GM21786 (cell line): ENCODE measurements around the gene DNAJC11.
A peak's percentile ranks its signal among the peaks of the same experiment; 100 is the strongest.
"Not testable (repeated sequence)": the region's sequence is repeated elsewhere in the genome, so short reads cannot be mapped to it uniquely, and the experiment has no call there.

Experiments used
- ATAC-seq: cut with Tn5 transposase; IDR thresholded peaks from one replicate; pipeline ENCODE4 v1.9.1; 2021; ENCODE audit not compliant: unreplicated experiment

Gene DNAJC11, protein sequence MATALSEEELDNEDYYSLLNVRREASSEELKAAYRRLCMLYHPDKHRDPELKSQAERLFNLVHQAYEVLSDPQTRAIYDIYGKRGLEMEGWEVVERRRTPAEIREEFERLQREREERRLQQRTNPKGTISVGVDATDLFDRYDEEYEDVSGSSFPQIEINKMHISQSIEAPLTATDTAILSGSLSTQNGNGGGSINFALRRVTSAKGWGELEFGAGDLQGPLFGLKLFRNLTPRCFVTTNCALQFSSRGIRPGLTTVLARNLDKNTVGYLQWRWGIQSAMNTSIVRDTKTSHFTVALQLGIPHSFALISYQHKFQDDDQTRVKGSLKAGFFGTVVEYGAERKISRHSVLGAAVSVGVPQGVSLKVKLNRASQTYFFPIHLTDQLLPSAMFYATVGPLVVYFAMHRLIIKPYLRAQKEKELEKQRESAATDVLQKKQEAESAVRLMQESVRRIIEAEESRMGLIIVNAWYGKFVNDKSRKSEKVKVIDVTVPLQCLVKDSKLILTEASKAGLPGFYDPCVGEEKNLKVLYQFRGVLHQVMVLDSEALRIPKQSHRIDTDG

DNA sequence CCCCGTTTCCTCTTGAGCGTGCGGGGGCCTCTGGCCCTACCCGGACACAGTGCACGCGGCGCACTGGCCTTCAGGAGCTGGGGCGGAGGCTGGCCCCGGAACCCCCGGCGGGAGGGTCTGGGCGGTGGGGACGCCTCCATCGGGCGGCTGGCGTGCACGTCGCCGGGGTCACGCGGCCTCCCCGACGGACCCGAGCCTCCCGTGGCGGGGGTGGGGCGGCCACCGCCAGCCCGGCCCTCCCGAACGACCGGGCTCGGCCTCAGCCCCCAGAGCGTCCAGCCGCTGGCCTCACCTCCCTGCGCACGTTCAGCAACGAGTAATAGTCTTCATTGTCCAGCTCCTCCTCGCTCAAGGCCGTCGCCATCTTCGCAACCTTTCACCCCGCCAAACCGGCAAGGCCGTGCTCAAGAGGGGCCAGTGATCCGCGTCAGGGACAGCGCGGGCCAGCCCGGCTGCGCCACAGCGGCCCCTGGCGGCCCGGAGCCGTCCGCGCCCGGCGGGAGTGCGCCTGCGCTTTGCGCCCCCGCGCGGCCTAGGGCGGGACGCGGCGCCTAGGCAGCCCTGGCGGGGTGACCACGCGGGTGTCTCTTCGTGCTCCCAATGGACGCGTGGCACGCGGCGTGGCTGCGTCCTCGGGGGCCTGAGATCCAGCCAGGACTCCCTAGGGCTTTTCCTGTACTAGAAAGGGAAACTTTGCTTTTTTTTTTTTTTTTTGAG, at the start of gene DNAJC11:
Gene DNAJC11 (minus strand): TSS at position 380 of the 717 bp plus-strand sequence. CDS start 16 bp downstream, at position 364.
- peak; percentile 93 for ATAC-seq

DNA sequence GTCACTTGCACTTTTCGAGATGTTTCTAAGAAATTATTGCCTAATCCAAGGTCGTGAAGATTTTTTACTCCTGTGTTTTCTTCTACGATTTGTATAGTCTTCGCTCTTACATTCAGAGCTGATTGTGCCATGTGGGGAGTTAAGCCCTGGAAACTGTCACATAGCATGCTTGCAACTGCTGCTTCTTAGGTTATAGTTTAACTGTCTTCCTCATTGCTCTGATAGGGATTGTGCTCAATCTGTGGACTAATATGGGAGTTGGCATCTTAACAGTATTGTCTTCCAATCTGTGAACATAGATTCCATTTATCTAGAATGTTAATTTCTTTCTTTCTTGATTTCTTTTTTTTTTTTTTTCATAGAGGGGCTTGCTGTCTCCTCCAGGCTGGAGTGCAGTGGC, 48.9 kb upstream of the DNAJC11 start:
- no peak for ATAC-seq

DNA sequence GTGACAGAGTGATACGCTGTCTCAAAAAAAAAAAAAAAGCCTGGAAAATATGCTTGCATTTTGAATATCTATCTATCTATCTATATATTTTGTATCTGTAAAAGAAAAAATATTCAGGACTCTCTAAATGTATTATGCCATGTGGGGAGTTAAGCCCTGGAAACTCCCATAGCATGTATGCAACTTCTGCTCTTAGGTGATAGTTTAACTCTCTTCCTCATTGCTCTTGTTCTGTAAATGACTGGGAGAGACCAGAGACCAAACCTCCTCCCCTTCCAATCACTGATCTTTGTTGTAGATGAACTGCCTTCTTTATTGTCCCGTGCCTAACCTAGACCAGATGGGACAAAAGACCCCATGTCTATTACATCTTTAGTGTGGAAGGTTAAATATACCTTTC, 46.1 kb upstream of the DNAJC11 start:
- ATAC-seq, result no peak

DNA sequence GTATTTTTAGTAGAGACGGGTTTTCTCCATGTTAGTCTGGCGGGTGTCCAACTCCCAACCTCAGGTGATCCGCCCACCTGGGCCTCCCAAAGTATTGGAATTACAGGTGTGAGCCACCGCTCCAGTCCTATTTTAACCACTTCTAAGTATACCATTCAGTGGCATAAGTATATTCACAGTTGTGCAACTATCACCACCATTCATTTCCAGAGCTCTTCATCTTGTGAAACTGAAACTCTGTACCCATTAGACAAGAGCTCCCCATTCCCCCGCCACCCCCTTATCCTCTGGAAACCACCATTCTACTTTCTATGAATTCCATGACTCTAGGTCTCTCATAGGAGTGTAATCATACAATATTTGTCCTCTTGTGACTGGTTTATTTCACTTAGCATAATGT, 43.5 kb upstream of the DNAJC11 start:
- ATAC-seq, result no peak

DNA sequence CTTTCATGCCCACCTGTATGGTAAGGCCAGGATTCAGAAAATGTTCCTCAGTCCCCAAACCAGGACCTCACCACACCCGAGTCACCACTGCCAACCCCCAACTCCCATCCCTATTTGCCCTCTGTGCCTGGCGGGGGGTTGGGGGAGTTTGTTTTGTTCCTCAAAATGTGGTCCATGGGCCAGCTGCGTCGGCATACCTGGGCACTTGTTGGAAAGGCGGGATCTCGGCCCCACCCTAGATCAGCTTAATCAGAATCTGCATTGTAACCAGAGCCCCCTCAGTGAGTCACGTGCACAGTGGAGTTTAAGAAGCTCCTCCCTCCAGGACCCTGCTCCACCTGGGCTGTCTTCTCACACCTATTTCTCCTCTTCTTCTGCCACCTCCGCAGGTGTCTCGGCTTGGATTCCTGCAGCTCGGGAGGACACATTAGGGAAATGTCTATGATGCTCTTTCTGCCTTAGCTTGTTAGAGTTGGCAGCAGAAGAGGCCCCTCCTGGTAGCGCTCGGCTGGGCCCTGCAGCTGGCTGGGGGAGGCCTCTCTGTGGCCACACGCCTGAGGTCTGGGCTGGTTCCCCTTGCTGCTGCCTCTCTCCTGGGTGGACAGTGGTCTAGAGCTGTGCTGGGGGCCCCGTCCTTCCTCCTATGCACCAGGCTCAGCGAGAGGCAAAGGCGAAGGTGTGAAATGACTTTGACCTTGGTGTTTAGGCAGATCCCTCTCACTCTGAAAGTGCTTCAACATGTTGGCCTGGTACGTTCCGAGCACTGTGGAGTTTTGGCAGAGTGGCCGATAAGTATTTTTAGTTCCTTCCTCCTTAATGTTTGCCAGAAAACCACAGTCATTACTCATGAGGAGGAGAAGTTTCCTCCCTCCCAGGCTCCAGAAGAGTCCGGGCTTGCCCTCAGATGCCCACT, 41.8 kb upstream of the DNAJC11 start:
- ATAC-seq, result peak; percentile 43

DNA sequence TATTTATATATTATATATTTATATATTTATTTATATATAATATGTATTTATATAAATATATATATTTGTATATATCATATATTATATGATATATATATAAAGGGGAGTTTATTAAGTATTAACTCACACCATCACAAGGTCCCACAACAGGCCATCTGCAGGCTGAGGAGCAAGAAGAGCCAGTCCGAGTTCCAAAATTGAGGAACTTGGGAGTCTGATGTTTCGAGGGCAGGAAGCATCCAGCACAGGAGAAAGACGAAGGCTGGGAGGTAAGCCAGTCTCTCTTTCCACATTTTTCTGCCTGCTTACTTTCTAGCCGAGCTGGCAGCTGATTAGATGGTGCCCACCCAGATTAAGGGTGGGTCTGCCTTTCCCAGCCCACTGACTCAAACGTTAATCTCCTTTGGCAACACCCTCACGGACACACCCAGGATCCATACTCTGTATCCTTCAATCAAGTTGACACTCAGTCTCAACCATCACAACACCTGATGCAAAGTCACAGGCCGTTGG, 41.1 kb upstream of the DNAJC11 start:
- ATAC-seq, result not testable (repeated sequence)

DNA sequence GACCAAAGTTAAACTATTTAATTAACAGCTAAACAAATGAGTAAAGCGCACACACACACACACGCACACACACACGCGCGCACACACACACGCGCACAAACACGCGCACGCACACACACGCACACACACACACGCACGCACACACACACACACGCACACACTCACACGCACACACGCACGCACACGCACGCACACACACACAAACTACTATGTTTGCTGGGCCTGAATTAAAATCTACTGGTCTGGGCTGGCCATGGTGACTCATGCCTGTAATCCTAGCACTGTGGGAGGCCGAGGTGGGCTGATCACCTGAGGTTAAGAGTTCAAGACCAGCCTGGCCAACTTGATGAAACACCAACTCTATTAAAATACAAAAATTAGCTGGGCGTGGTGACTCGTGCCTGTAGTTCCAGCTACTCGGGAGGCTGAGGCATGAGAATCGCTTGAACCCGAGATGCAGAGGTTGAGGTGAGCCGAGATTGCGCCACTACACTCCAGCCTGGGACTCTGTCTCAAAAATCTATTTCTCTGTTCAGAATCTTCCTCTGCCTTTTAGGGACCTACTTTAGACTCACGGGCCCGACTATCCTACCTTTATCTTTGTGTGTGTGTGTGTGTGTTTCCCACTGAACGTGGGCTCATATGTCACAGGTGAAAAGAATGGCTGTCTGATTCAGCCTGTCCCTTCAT, 37.5 kb upstream of the DNAJC11 start:
- no peak for ATAC-seq

DNA sequence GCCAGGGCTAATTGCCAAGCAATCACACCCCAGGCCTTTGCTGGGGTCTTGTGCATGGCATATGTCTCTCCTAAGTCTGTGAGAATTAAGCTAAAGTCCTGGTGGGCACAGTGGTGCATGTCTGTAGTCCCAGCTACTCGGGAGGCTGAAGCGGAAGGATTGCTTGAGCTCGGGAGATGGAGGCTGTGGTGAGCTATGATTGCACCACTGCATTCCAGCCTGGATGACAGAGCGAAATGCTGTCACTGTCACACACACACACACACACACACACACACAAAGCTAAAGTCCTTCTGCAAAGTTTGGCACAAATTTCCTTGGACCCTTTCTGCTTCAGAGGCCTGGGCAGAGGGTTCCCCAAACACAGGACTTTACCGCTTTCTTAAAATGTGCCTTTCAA, 31.3 kb upstream of the DNAJC11 start:
- ATAC-seq, result no peak

DNA sequence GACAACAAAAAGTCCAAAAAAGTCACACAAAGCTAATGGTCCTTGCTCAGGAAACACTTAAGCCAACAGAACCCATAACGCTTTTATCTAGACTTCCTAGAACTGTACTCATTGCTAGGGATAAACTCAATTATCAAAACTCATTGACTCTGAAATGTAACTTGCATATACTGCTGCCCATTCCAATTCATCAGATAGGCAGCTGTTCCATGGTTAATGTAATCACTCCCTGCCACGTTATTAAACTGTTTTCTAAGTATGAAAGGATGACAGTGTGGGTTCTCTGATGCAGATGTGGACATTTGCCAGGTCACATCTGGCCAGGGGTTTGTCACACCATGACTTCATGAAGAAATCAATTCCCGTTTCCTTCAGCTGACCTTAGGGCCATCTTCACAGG, 30.3 kb upstream of the DNAJC11 start:
- no peak for ATAC-seq

DNA sequence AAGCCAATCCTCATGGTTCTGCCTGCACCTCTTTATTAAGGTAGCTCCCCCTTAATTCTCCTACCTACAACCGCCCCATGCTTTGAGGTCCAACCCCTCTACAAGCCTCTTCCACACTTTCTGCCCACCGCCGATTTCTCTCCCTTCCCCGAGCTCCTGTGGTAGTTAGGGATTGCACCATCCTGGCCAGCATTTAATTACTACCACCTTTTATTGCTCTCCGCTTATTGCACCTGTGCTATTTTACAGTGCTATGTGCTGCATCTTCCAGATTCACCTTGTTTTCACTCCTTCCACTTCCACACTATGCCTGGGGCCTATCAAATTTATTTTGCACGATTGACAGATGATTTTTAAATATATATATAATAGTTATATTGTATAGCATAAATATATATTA, 29.3 kb upstream of the DNAJC11 start:
- ATAC-seq, result no peak

DNA sequence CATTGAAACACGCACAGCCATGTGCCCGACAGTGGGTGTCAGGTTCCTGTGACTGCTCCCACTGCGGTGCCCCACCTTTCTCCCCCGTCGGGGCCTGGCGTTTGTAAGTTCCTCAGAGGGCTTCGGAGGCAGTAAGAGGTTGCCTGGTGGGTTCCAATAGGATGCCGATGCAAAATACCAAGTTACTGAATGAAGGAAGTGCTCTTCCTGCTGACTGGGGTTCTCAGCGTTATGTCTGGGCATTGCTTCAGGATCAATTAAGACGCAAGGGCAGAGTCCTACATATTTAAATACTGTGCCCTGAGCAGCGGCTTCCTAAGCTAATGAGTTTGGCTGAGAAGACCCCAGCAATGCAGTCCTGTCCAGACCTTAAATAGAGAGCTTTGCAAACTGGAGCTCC, 28.9 kb upstream of the DNAJC11 start:
- ATAC-seq, result no peak

DNA sequence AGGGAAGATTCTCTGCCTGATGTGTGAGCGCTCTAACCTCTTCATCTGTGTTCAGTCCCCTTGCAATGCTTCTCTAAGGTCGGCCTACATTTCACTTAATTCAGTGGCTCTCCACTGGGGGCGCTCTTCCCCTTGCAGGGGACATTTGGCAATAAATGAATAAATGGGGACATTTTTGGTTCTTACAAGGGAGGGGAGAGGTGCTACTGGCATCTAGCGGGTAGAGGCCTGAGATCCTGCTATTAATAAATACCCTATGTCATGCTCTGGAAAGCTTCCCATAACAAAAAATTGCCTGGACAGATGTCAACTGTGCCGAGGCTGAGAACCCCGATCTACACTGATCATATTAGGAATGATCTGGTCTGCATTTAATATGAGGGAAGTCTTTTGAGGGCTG, 25.9 kb upstream of the DNAJC11 start:
- ATAC-seq, result no peak

DNA sequence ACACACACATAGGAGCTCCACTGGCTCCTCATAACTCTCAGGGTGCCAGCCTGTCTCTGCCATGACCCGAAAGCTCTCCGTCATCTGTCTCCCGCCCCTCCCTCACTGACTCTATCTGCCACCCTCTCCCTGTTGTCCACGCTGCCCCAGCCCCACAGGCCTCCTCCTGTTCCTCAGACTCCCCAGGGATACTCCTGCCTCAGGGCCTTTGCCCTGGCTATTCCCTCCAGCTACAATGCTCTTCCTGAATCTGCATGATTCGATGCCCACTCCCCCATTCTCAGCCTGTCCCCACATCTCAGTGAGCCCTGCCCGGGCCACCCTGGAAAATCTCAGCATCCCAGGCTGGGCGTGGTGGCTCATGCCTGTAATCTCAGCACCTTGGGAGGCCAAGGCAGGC, 24.6 kb upstream of the DNAJC11 start:
- no peak for ATAC-seq

DNA sequence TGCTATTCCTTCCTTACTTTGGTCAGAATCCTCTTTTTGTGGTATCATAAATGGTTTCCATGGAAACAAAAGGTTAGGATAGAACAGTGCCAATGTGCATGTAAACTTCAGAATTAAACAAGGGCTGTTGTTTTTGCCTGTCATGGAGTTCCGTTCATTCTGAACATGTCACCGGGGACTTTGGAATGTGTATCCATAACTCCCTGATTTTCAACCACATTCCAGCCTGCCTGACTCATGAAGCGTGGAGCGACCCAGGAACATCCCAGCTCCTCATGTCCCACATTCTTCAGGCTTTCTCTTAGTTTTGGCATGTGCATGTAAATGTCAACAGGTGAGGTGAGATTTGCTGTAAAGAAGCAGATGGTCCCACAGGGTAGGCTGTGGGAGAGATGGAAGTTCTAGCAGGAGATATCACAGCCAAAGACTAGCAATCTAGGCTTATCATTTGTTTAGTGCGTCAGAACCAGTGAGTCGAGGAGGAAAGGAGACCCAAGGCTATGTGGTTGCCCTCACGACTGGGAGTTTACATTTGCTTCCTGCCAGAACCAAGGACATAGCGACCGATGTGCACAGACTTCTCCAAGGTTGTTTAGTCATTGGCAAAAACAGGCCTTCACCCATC, 23.0 kb upstream of the DNAJC11 start:
- no peak for ATAC-seq

DNA sequence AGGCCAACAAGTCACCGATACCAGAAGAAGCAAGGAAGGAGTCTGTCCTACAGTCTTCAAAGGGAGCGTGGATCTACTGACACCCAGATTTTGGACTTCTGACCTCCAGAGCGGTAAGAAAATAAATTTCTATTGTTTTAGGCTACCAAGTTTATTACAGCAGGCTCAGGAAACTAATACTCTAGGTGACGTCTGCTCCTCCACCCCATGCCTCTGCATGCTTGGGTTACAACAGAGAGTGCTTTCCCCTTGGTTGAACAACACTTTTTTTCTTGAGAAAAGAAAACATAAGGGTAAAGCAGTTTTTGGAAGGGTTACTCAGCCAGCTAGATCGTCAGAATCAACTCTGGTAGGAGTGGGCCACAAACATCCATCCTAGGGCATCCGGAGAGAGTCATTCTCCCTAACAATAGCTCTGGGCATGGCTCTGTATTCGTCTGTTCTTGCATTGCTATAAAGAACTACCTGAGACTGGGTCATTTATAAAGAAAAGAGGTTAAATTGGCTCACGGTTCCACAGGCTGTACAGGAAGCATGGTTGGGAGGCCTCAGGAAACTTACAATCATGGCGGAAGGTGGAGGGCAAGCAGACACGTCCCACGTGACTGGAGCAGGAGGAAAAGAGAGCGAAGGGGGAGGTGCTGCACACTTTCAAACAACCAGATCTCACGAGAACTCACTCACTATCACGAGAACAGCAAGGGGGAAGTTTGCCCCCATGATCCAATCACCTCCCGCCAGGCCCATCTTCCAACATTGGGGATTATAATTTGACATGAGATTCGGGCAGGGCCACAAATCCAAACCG, 22.2 kb upstream of the DNAJC11 start:
- ATAC-seq, result no peak

DNA sequence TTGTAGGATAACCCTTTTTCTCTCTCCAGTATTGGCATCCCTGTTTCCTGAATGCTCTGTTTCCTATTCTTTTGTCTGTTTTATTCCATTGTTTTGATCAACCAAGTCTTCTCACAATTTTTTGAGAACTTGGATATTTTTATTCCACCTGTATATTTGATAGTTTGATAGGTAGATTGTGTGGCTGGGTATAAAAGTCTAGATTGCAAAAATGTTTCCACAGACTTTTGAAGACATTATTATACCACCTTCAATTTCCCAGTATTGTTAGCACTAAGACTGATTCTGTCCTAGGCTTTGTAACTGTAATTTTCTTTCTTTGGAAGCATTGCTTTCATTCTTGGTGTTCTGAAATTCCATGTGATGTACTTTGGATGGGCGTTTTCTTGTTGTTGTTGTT, 9.6 kb upstream of the DNAJC11 start:
- ATAC-seq, result no peak

DNA sequence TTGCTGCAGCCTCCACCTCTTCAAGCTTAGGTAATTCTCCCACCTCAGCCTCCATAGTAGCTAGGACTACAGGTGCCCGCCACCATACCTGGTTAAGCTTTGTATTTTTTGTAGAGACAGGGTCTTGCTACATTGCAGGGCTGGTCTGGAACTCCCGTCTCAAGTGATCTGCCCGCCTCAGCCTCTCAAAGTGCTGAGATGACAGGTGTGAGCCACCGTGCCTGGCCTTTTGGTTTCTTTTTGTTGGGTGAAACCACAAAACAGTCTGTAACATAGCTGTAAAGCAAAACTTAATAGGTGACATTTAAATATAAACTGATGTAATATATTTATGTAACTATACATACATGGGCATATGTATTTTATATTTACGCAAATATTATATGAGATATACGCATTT, 3.1 kb upstream of the DNAJC11 start:
- no peak for ATAC-seq

DNA sequence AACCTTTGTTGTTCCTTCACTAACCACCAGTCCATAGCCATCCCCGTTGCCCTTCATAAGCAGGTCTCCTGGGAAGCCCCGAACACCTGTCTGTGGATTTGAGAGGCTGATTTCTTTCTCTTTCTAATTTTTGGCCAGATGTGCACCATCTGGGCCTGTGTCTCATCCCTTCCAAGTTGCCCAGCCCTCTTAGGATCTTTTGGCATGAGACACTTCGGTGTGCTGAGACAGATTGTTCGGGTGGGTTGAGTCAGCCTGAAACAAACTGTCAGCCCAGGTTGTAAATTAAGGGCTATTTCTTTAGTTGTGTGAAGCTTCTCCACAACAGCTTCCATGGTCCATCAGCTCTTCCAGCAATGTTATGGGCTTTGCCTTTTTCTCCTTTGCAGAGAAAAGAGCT, 1.4 kb upstream of the DNAJC11 start:
- ATAC-seq, result no peak

DNA sequence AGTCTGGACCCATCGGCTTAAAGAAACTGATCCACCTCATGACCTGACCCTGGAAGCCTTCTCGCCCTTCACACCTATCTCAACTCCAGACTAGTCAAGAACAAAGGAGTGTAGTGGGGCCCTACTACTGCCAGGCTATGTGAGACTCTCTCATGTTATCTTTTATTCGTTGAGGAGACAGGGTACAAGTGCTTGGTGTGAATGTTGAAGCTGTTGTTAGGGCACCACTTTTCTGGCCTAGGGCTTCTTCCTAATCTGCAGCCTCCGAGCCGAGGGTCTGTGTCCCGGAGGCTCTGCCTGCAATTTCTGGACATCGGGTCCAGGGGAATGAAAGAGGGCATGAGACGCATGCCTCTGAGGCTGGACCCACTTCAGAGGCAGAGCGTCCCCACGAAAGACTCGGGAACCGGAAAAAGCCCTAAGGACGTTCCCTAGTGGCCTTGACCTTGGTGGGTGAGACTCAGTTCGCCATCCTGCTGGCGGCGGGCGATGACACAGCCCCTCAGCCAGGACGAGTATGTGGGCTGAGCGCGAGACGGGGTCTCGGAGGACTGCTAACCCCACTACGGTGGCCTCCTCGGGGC, 671 bp downstream of the DNAJC11 start:
- ATAC-seq, result no peak
